IMR-90 (cell line): ENCODE measurements around the gene NRCAM. TPM values are rescaled to one million over a fixed set of nuclear protein-coding genes. Genes with fewer than 3 reads are reported as not detected.

Experiments
- ATAC-seq: fragments of 200-7000 bp; cut with Tn5 transposase; 2 replicates; pipeline ENCODE4 v1.9.1; 2020; ENCODE audit warnings: low read depth, mild to moderate bottlenecking, moderate library complexity
- BruUV-seq: library from RNA; stranded (reverse); fragments of 400-500 nt; replicated peaks from 2 replicates; lab custom pipeline; 2021; lab: Mats Ljungman, UMichigan
- CTCF ChIA-PET: fragments of 300-600 bp; formaldehyde crosslinking; extraction: SDS; loops from one replicate; lab custom pipeline; 2021; ENCODE audit warnings: antibody characterized with exemption; lab: Yijun Ruan, JAX
- POLR2A ChIA-PET: fragments of 300-600 bp; sonication (Branson Sonifier 250); formaldehyde crosslinking; loops from one replicate; lab custom pipeline; 2022; ENCODE audit warnings: antibody characterized with exemption; ENCODE audit not compliant: unreplicated experiment; lab: Charles Lee
- DNase-seq: peaks from one replicate; pipeline ENCODE4 v3.0.0; 2013
- H2AFZ ChIP-seq: replicated peaks from 2 replicates; pipeline ENCODE3; 2013; ENCODE audit warnings: low read length, mild to moderate bottlenecking; ENCODE audit not compliant: poor library complexity
- H2AK5ac ChIP-seq: 2 replicates; pipeline ENCODE4 v1.6.1; 2013; ENCODE audit warnings: low read depth, low read length, inconsistent platforms
- H2AK9ac ChIP-seq: replicated peaks from 2 replicates; pipeline ENCODE3; 2013; ENCODE audit warnings: mild to moderate bottlenecking, low read depth, low read length, moderate library complexity; ENCODE audit not compliant: poor library complexity
- H2BK120ac ChIP-seq: 2 replicates; pipeline ENCODE4 v1.6.1; 2013; ENCODE audit warnings: low read depth, low read length, inconsistent platforms
- H2BK15ac ChIP-seq: 3 replicates; pipeline ENCODE4 v1.6.1; 2013; ENCODE audit warnings: low read depth, low read length, inconsistent platforms
- H2BK20ac ChIP-seq: 2 replicates; pipeline ENCODE4 v1.6.1; 2013; ENCODE audit warnings: low read depth, mild to moderate bottlenecking, inconsistent platforms, low read length, moderate library complexity
- H2BK5ac ChIP-seq: 2 replicates; pipeline ENCODE4 v1.6.1; 2013; ENCODE audit warnings: mild to moderate bottlenecking, low read depth, low read length, inconsistent platforms; ENCODE audit not compliant: poor library complexity, severe bottlenecking
- H3K14ac ChIP-seq: replicated peaks from 2 replicates; pipeline ENCODE4 v1.6.1; 2013; ENCODE audit warnings: low read depth, low read length, inconsistent platforms
- H3K18ac ChIP-seq: 2 replicates; pipeline ENCODE4 v1.6.1; 2013; ENCODE audit warnings: low read depth, low read length, control low read depth
- H3K23ac ChIP-seq: 2 replicates; pipeline ENCODE4 v1.6.1; 2013; ENCODE audit warnings: low read depth, low read length, inconsistent platforms
- H3K27ac ChIP-seq: 2 replicates; pipeline ENCODE4 v1.5.1; 2013; ENCODE audit warnings: mild to moderate bottlenecking, control low read depth, low read length; ENCODE audit not compliant: insufficient read depth
- H3K27me3 ChIP-seq: 2 replicates; pipeline ENCODE4 v1.6.1; 2013; ENCODE audit warnings: low read length; ENCODE audit not compliant: control insufficient read depth, insufficient read depth
- H3K36me3 ChIP-seq: 2 replicates; pipeline ENCODE4 v1.6.1; 2013; ENCODE audit warnings: low read length, mixed read lengths; ENCODE audit not compliant: control insufficient read depth, insufficient read depth
- H3K4ac ChIP-seq: 2 replicates; pipeline ENCODE4 v1.6.1; 2013; ENCODE audit warnings: low read depth, low read length, inconsistent platforms
- H3K4me1 ChIP-seq: 2 replicates; pipeline ENCODE4 v1.6.1; 2013; ENCODE audit warnings: low read length, mixed read lengths; ENCODE audit not compliant: control insufficient read depth, insufficient read depth
- H3K4me2 ChIP-seq: 2 replicates; pipeline ENCODE4 v1.6.1; 2013; ENCODE audit warnings: low read depth, mild to moderate bottlenecking, control low read depth, low read length, moderate library complexity
- H3K4me3 ChIP-seq: 2 replicates; pipeline ENCODE4 v1.5.1; 2013; ENCODE audit warnings: low read depth, mild to moderate bottlenecking, control low read depth, low read length, moderate library complexity; ENCODE audit not compliant: insufficient read depth
- H3K56ac ChIP-seq: 2 replicates; pipeline ENCODE4 v1.6.1; 2013; ENCODE audit warnings: low read length, inconsistent platforms; ENCODE audit not compliant: insufficient read depth; ENCODE audit errors: extremely low read depth
- H3K79me1 ChIP-seq, 2 experiments: 2 replicates each; pipeline ENCODE4 v1.6.1; 2013; ENCODE audit warnings: low read length in 2 of 2, inconsistent platforms in 1 of 2, low read depth in 1 of 2
- H3K9ac ChIP-seq: 2 replicates; pipeline ENCODE4 v1.6.1; 2013; ENCODE audit warnings: low read depth, low read length, control low read depth
- H3K9me1 ChIP-seq: 2 replicates; pipeline ENCODE4 v1.6.1; 2013; ENCODE audit warnings: low read length, inconsistent platforms; ENCODE audit not compliant: insufficient read depth
- H3K9me3 ChIP-seq: 2 replicates; pipeline ENCODE4 v1.6.1; 2013; ENCODE audit warnings: low read length; ENCODE audit not compliant: control insufficient read depth, insufficient read depth
- H4K20me1 ChIP-seq: 2 replicates; pipeline ENCODE4 v1.6.1; 2013; ENCODE audit warnings: low read length, inconsistent platforms; ENCODE audit not compliant: insufficient read depth
- H4K5ac ChIP-seq: 2 replicates; pipeline ENCODE4 v1.6.1; 2013; ENCODE audit warnings: mild to moderate bottlenecking, low read depth, low read length, control low read depth
- H4K8ac ChIP-seq, 2 experiments: 2 replicates each; pipeline ENCODE4 v1.6.1; 2013; ENCODE audit warnings: low read depth in 2 of 2, low read length in 2 of 2, control low read depth in 1 of 2, inconsistent platforms in 1 of 2
- H4K91ac ChIP-seq: 2 replicates; pipeline ENCODE4 v1.6.1; 2013; ENCODE audit warnings: low read depth, low read length, inconsistent platforms; ENCODE audit not compliant: insufficient read depth
- BHLHE40 ChIP-seq: fragments of 150-350 bp; IDR thresholded peaks from 2 replicates; pipeline ENCODE4 v1.6.1; 2016; ENCODE audit warnings: mild to moderate bottlenecking, low read depth, low read length
- FOS ChIP-seq: fragments of 150-350 bp; IDR thresholded peaks from 2 replicates; pipeline ENCODE4 v1.6.1; 2016; ENCODE audit warnings: low read depth, low read length
- MAFK ChIP-seq: IDR thresholded peaks from 2 replicates; pipeline ENCODE4 v1.6.1; 2012; ENCODE audit warnings: low read depth, low read length, improper control_type of control experiment
- POLR2A ChIP-seq: IDR thresholded peaks from 2 replicates; pipeline ENCODE4 v1.6.1; 2012; ENCODE audit warnings: mild to moderate bottlenecking, low read depth, low read length
- WGBS, 2 experiments: methylation state at CpG; one replicate each; pipeline versions ENCODE4 v1.1.5 to v1.1.7; 2013; ENCODE audit warnings: missing lambda C conversion rate in 2 of 2; ENCODE audit not compliant: insufficient read length in 1 of 2; ENCODE audit errors: extremely low coverage in 2 of 2; 5-methylcytosine and 5-hydroxymethylcytosine counted together
- dilution Hi-C: fragments of 300-500 bp; cut with HindIII; formaldehyde crosslinking; loops from one replicate; pipeline ENCODE4 v1.14.3; 2018; ENCODE audit warnings: low sequenced_read_pairs; ENCODE audit not compliant: unreplicated experiment
- in situ Hi-C: fragments of 300-500 bp; cut with MboI; formaldehyde crosslinking; loops from 3 replicates; pipeline ENCODE4 v1.14.3; 2019; ENCODE audit warnings: low sequenced_read_pairs, inconsistent platforms, mixed read lengths
- intact Hi-C: fragments of 100-400 bp; cut with micrococcal nuclease; formaldehyde crosslinking; loops from 2 replicates; pipeline ENCODE4 v1.10.0; 2022
- polyA plus RNA-seq, 3 experiments: library from polyadenylated mRNA; depleted of rRNA; stranded (reverse); fragments of >200 nt; gene quantifications; 2 replicates each; pipeline ENCODE4 v1.2.3, GENCODE V29; 2012; ENCODE audit warnings: low replicate concordance in 1 of 3
- total RNA-seq: library from RNA; depleted of rRNA; stranded (reverse); fragments of >200 nt; gene quantifications from 2 replicates; pipeline ENCODE4 v1.2.3, GENCODE V29; 2012

Gene NRCAM
- total and polyA plus RNA-seq, 2 of the 4 experiments (the other 2 are of a cell fraction): 0.46 to 1.1 TPM

- no peaks in the 10 kb centered on the region; the same call in 1 of the 2 replicates for H3K36me3 ChIP-seq
- H3K27ac ChIP-seq: no peak overlapping the region
- H3K14ac ChIP-seq: no peak overlapping the region
- H3K9me1 ChIP-seq: no peaks in the 10 kb centered on the region
- H2AK5ac ChIP-seq: peak overlapping the region; percentile 59; the same call in 1 of the 2 replicates
- TF ChIP-seq BHLHE40 (no peak), FOS (no peak), MAFK (no peak), POLR2A (no peak)
- H4K20me1 ChIP-seq: no peaks in the 10 kb centered on the region
- dilution Hi-C loops (loop anchor here (25.0 kb wide), 1 partner anchor 132 kb away; the partner anchor contains the start of gene LAMB1), intact Hi-C loops (no loop called here), in situ Hi-C loops (loop anchor here (25.0 kb wide), 1 partner anchor 407 kb away; the partner anchor contains the start of gene CBLL1)
- no peak overlapping the region for H3K56ac ChIP-seq
- no peak overlapping the region for H4K5ac ChIP-seq
- no peak overlapping the region for H3K4me2 ChIP-seq
- ATAC-seq (no peak), DNase-seq (no peak)
- peaks cover 4% of the 10 kb centered on the region; the same call in 1 of the 2 replicates for H3K4me1 ChIP-seq
- no peaks in the 10 kb centered on the region for H3K9me3 ChIP-seq
- H3K18ac ChIP-seq: no peak overlapping the region
- H3K23ac ChIP-seq: no peak overlapping the region
- WGBS, 2 experiments: 100% methylated on average over 1 of the region's 6 CpGs; no CpG with 5 or more reads in 1 of the 2 experiments
- peak overlapping the region; percentile 60; the same call in 1 of the 2 replicates for H3K4ac ChIP-seq
- H2BK120ac ChIP-seq: peak overlapping the region; percentile 38
- ChIA-PET CTCF (no interaction called here), POLR2A (no interaction called here)
- no peaks in the 10 kb centered on the region for H3K27me3 ChIP-seq
- no peak overlapping the region for H4K8ac ChIP-seq
- 0 out of 2 replicates have a peak overlapping the region, but pooled peaks have one; percentile 40 for H2BK20ac ChIP-seq
- no peak overlapping the region for H3K9ac ChIP-seq
- peak overlapping the region; percentile 48; the same call in 1 of the 2 replicates for H4K91ac ChIP-seq
- no peaks in the 10 kb centered on the region for H3K79me1 ChIP-seq
- H3K4me3 ChIP-seq: no peak overlapping the region
- H2AK9ac ChIP-seq: no peak overlapping the region
- no TSS peak for BruUV-seq
- no peak overlapping the region for H2AFZ ChIP-seq
- peak overlapping the region; percentile 71; the same call in 2 of the 3 replicates for H2BK15ac ChIP-seq
- H2BK5ac ChIP-seq: no peak overlapping the region
Measured at GRCh38 chr7:108143658-108144420, 312.4 kb downstream of the NRCAM start.
